NCI-H1417 treated with DMSO at 0.1 percent for 48 hours (cell line): Measurements from ENCODE around the gene PRDM4.
"Not testable (repeated sequence)": the region's sequence is repeated elsewhere in the genome, so short reads cannot be mapped to it uniquely, and the experiment has no call there.

Experiments
- DNase-seq: peaks from one replicate; lab custom pipeline; 2025; lab: John Stamatoyannopoulos, UW

PRDM4 gene

DNA sequence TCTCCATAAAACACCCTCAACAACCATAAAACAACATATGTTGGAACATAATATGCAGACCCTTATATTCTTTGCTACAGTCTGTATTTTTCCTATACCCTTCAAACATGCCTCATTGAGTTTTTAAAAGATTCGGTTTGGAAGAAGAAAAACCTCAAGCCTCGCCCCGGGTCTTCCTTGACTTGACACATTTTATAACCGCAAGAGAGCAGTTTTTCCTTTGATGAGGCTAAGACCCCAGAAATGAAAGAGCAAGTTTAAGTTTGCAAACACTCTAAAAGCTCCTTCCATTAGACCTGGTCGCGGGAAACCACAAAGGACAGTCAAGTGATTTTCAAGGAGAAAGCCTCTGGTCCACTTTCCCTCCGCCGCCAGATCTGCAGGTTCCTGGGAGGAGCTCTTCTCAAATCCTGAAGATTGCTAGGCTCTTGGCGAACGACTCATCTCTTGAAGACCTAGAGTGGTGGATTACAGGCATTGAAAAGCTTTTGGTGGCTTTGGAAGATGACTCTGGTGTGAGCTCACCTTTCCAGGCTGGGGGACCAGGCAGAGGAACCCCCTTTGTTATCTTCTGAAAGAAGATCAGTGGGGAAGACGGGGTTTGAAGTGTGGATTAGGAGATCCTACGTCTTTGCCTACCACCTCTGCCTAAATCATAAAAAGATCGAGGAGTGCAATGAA, 13.6 kb upstream of the PRDM4 start, which contains the start of gene ASCL4:
Gene ASCL4, plus strand, starts transcription at position 356 of the 681 bp plus-strand sequence. CDS start 515 bp downstream, outside the sequence.
- DNase-seq, result no peak

DNA sequence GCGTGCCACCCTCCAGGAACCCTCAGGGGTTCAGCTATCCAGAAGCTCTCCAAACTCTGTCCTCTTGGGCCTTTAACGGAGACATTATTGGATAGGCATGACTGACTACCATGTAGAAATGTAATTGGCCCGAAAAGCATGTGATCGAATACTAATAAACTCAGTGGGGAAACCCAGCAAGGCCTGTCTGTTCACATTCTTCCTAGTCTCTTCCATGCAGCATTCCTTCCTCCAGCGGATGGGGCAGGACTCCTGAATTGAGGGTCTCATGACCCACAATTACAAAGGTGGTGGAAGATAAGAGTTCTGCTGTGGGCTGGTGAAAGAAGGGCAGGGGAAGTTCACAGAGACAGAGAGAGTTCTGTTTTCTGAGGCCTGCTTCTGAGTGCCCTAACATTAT, 6.5 kb upstream of the PRDM4 start:
- no peak for DNase-seq

DNA sequence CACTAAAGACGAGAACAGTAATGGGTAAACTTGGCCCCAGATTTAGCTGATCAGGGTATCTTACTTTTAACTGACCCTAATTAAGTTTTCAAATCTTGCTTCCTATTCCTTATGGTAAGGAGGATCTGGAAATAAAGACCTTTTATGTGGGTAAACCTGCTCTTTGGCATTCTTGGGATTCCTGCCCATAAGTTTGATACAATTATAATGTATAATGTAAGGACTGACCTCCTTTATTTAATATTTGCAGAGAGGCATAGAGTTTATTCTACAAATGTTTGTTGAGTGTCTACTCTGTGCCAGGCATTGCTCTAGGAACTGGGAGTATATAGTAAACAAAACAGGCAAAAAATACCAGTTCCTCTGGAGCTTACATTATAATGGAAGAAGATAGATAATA, 4.4 kb upstream of the PRDM4 start:
- DNase-seq, result no peak

DNA sequence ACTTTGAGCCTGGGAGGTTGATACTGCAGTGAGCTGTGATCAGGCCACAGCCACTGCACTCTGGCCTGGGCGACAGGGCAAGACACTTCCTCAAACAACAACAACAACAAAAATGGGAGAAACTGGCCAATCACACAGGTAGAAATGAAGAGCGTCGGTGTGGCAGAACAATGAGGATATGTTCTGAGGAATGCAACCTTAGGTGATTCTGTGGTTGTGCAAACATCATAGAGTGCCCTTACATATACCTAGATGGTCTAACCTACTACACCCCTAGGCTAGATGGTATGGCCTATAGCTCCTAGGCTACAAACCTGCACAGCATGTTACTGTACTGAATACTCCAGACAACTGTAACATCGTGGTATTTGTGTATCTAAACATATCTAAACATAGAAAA, 3.7 kb upstream of the PRDM4 start:
- no peak for DNase-seq

DNA sequence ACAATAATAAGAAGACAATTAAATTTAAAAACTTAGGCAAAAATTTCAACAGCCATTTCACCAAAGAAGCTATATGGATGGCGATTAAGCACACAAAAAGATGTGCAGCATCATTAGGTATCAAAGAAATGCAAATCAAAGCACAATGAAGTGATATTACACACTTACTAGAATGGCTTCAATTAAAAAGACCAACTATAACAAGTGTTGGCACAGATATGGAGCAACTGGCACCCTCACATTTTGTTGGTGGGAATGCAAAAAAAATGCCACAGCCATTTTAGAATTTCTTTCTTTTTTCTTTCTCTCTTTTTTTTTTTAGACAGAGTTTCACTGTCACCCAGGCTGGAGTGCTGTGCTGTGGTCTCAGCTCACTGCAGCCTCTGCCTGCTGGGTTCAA, 1.9 kb upstream of the PRDM4 start:
- no peak for DNase-seq

DNA sequence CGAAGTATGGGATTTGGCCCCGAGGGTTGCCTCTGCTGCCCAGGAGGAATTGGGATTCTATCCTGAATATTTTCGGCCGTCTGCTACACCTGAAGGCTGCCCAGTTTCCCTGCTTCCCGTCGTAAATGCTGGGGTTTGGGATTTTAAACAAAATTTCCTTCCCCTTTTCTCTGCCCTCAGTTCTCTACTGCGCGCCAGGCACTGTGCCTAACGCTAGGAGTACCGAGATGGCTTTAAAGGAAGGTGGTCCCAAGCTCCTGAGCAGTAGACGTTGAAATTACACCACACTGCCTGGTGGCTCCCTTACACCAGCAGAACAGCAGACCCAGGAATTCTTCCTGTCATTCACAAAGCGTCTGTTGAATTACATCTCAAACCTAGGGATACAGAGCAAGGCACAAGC, 566 bp upstream of the PRDM4 start:
- DNase-seq, result no peak

DNA sequence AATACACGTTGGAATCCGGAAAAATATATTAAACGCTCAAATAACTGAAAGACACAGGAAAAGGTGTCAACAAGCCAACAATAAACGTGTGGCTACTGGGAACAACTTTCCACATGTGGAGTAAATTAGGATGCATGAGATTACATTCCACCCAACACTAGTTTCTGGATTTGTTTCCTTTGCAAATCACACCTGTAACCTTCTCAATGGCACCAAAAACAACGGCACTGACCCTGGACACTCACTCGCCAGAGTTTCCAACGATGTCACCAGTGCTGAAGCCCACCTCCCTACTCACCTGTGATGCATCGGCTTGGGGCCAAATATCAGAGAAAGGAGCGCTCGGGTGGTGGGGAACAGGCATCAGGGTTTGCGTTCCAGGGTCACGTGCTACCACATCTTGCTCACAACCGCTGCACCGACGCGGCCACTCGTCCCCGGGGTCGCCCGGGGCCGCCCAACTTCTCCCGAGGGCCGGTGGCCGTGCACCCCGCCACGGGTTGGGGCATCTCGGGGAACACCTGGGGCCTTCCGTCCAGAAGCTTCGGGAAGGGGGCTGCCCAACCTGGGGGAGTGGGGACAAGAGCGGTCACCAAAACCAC, 629 bp downstream of the PRDM4 start:
- no peak for DNase-seq

DNA sequence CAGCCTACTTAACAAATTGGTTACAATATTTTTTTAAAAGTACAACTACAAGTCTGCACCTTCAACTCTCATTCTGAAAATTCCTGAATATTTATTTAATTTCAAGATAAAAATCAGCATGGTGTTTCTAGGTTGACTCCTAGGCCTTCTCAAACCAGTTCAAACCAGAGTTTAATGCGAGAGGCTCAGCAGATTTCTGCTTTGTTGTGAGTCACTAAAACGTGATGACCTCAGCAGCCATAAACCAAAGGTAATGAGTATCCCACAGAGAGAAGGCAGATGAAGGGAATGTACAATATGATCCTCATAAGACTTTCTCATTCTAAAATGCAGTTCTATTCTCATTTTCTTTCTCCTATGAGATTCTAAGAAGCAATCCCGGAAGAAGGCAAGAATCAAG, 1.5 kb downstream of the PRDM4 start:
- DNase-seq, result no peak

DNA sequence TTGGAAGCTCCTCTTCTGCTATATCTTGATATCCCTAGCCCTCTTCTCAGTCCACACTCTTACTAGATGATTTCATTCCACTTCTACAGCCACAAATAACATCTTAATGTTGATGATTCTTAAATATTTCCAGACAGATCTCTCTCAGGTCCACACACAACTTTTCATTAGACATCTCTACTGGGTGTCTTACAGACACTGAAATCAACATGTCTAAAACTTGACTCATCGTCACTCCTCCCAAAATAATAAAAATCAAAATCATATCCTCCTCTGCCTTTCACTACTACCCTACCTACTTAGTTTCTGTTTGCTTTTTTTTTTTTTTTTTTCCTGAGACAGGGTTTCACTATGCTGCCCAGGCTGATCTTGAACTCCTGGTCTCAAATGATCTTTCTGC, 11.9 kb downstream of the PRDM4 start:
- DNase-seq, result no peak

DNA sequence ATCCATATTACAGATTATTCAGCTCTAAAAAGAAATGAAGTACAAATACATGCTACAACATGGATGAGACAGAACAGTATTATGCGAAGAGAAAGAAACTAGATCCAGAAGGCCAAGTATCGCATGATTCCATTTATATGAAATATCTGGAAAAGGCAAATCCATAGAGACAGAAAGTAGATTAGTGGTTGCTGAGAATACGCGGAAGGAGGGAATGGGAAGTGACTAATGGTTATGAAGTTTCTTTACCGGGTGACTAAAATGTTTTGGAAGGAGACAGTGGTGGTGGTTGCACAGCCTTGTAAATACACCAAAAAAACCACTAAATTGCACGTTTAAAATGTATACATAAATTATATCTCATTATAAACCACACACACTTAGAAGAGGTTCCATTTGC, 12.5 kb downstream of the PRDM4 start:
- DNase-seq, result no peak

DNA sequence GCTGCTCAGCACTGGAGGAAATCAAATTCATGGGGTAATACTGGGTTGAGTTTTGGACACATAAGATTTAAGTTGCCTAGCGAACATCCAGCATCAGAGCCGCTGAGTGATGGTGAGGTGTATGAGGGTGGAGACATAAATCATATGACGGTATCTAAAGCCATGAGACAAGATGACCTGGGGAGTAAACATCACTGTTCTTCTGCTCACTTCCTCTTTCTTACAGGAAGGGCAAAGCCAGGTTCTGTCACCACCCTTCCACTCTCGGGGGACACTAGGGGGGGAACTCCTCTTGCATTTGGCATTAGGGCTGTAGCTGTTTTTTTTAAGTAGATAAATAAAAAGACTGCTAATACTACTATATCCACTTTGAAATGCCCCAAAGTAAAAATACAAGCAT, 24.0 kb downstream of the PRDM4 start:
- DNase-seq, result no peak

DNA sequence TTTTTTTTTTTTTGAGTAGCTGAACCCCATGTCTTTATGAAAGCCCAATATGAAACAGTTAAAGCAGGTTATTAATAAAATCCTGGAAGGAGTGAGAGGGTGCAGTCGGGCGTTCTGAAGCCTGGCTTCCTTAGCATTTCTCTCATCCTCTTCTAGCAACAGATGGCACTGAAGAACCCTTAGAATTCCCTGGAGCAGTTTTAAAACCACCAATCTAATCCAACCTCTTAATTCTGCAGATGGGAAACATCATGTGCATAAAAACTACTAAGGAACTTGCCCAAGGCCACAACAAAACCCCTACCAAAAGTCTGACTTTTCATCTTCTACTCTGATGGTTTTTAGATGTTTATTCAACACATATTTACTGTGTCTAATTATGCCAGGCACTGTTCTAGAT, 25.2 kb downstream of the PRDM4 start:
- DNase-seq, result no peak

DNA sequence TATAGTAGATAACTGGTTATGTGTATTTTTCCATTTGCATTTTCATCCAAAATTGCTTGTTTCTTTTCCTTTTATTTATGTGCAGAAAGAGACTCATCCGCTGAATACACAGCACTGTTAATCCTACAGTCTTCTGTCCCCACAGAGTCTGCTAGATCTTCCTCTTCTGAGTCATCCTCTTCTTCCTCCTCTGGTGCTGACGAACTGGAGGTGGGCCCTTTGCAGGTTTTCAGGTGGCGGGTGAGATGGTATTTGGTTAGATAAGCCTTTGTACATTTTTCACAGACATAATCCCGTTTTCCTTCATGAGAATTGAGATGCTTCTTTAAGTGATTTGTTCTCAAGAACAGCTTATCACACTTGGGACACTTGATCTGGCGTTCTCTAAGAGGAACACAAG, 26.8 kb downstream of the PRDM4 start:
- no peak for DNase-seq

DNA sequence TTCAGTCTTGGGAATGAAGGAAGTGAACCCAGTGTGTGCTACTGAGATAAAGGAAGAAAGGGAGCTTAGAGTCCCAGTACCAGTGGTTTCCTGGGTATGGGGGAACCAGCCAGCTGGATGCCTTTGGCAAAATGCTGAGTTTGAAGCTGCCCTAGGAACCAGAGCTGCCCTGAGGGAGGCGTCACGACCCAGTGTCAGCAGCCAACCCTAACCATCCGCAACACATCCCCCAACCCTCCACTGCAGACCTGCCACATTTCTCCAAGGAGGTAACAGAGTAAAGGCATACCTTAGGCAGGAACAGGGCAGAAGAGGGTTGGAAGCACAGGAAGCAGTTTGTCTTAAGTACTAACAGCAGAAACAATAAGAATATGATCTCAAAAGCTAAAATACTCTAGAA, 28.6 kb downstream of the PRDM4 start:
- no peak for DNase-seq

DNA sequence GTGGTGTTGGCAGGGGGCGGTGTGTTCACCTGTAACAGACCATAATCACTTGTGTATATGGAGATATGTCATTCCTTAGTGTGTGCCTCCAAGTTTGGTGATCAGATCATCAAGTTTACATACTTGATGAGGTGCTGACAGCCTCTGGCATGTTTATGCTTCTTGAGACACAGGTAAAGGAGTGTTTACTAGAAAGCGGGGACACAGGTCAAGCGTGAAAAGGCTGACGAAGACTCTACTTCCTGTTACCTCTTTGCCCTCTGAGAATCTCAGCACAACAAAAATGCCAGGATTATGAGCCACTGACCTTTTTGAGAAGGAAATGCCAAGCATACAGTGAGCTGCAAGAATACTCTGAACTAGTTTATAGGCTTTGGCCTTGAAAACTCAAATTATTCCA, 29.6 kb downstream of the PRDM4 start:
- no peak for DNase-seq

DNA sequence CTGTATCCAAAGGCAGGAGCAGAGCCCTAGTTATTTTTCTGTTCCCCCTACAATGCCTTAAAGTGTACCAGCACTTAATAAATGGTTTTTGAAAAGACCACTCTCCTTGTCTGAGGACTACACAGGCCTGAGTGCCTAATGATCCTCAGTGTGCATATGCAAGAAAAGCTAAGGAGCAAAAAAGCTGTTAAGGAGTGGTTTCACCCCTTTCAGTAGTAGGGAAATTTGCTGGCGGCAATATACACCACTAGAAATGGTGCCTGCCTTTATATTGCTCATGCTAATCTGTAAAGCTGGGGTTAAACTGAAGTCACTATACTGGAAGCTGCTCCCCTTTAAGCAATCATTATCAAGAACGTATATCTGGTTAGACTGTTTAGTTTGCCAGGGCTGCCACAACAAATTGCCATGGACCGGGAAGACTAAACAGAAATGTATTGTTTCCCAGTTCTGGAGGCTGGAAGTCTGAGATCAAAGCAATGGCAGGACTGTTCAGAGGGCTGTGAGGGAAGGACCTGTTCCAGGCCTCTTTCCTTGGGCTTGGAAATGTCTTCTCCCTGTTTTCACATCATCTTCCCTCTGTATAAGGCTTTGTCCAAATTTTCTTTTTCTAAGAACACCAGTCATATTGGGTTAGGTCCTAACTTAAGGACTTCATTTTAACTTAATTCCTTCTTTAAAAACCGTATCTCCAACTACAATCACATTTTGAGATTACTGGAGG, 30.2 kb downstream of the PRDM4 start:
- no peak for DNase-seq

DNA sequence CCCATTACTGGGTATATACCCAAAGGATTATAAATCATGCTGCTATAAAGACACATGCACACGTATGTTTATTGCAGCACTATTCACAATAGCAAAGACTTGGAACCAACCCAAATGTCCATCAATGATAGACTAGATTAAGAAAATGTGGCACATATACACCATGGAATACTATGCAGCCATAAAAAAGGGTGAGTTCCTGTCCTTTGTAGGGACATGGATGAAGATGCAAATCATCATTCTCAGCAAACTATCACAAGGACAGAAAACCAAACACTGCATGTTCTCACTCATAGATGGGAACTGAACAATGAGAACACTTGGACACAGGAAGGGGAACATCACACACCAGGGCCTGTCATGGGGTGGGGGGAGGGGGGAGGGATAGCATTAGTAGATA, 33.2 kb downstream of the PRDM4 start:
- not testable (repeated sequence) for DNase-seq

DNA sequence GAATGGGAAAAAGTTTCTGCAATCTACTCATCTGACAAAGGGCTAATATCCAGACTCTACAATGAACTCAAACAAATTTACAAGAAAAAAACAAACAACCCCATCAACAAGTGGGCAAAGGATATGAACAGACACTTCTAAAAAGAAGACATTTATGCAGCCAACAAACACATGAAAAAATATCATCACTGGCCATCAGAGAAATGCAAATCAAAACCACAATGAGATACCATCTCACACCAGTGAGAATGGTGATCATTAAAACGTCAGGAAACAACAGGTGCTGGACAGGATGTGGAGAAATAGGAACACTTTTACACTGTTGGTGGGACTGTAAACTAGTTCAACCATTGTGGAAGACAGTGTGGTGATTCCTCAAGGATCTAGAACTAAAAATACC, 33.6 kb downstream of the PRDM4 start:
- not testable (repeated sequence) for DNase-seq

DNA sequence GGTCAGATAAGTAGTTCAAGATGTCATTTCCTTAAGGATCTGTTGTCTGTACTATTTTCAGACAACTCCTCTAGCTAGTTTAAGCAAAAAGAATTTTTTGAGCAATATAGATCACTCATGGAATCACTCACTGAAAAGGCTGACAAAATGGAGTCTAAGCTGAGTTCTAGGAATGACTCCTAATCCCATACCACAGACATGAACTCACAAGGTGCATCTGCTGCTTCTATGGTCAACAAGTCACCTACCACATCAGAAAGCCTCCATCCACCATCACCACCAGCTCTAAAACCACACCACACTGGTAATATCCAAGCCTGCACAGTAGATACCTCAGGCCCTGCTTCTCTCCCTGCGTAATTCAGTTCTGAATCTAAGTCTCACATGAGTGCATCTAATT, 42.3 kb downstream of the PRDM4 start:
- DNase-seq, result no peak

DNA sequence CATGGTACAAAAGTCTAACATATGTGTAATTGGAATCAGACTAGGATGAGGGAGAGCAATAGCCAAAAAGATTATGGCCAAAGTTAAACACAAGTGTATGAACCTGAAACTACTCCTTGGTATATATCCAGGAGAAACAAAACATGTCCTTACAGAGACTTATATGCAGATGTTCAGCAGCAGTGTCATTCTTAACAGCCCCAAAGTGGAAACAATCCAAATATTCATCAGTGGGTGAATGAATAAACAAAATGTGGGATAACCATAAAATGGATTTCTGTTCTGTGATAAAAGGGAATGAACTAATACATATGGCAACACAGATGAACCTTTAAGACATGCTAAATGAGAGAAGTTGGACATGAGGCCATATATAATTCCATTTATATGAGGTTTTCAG, 45.2 kb downstream of the PRDM4 start:
- DNase-seq, result no peak

DNA sequence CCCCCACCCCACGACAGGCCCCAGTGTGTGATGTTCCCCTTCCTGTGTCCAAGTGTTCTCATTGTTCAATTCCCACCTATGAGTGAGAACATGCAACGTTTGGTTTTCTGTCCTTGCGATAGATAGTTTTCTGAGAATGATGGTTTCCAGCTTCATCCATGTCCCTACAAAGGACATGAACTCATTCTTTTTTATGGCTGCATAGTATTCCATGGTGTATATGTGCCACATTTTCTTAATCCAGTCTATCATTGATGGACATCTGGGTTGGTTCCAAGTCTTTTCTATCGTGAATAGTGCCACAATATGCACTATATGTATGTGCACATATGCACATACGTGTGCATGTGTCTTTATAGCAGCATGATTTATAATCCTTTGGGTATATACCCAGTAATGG, 55.4 kb downstream of the PRDM4 start:
- not testable (repeated sequence) for DNase-seq

DNA sequence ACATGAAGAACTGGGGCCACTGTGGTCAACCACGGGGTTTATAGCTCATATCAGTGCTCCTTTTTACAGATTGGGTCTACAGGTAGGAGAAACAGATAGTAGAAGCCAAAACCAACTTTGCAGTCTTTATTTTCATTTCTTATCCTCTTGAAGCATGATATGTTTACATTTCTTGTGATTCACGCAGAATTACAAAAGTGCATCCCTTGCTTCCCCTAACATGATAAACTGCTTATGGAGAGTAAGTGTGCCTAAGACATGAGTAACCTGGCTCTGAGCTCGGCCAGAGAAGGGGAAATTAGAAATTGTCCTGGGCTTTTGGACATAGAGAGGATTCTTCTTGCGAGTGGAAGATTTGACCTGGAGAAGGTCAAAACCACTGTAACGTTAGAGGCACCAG, 56.9 kb downstream of the PRDM4 start:
- no peak for DNase-seq

DNA sequence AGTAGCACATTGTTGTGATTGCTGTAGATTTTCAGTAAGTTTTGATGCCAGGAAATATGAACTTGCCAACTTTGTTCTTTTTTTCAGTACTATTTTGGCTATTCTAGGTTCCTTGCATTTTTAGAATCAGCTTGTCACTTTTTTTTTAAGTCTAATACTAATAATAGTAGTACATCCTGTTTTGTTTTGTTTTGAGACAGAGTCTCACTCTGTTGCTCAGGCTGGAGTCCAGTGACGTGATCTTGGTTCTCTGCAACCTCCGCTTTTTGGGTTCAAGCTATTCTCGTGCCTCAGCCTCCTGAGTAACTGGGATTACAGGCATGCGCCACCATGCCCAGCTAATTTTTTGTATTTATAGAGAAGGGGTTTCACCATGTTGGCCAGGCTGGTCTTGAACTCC, 58.8 kb downstream of the PRDM4 start:
- DNase-seq, result no peak
